ENCODE data around the gene OCA2.

The OCA2 gene

GRCh38 chr15:28107904-28108275 is 8.8 kb upstream of the OCA2 start:
- TF ChIP-seq CTCF (IDR thresholded peaks at IDR 0.05; ENCODE audit: low read length, missing control alignments), result no peak
- H3K4me3 ChIP-seq (replicated peaks; ENCODE audit: low read depth, low read length), result no peak overlapping the region
- DNase-seq (ENCODE audit: low read depth), result no peak

- DNase-seq (ENCODE audit: low read depth), result peak; percentile 32
- TF ChIP-seq CTCF (IDR thresholded peaks at IDR 0.05; ENCODE audit: low read length, missing control alignments), result no peak
- peak overlapping the region; percentile 60 for H3K4me3 ChIP-seq (replicated peaks; ENCODE audit: low read depth, low read length)
Observed at GRCh38 chr15:28107111-28107903, 8.2 kb upstream of the OCA2 start.

GRCh38 chr15:28106294-28107110 is 7.4 kb upstream of the OCA2 start:
- no peak for TF ChIP-seq CTCF (IDR thresholded peaks at IDR 0.05; ENCODE audit: low read length, missing control alignments)
- peak overlapping the region; percentile 60 for H3K4me3 ChIP-seq (replicated peaks; ENCODE audit: low read depth, low read length)
- DNase-seq (ENCODE audit: low read depth), result no peak

- no peak for TF ChIP-seq CTCF (IDR thresholded peaks at IDR 0.05; ENCODE audit: low read length, missing control alignments)
- no peak overlapping the region for H3K4me3 ChIP-seq (replicated peaks; ENCODE audit: low read depth, low read length)
- DNase-seq (ENCODE audit: low read depth), result no peak
Observed at GRCh38 chr15:28105793-28106192, 6.7 kb upstream of the OCA2 start.

- DNase-seq (ENCODE audit: low read depth), result no peak
- TF ChIP-seq CTCF (IDR thresholded peaks at IDR 0.05; ENCODE audit: low read length, missing control alignments), result no peak
- no peak overlapping the region for H3K4me3 ChIP-seq (replicated peaks; ENCODE audit: low read depth, low read length)
Observed at GRCh38 chr15:28105224-28105791, 6.2 kb upstream of the OCA2 start.

GRCh38 chr15:28104326-28104725 is 5.2 kb upstream of the OCA2 start:
- H3K4me3 ChIP-seq (replicated peaks; ENCODE audit: low read depth, low read length), result no peak overlapping the region
- no peak for TF ChIP-seq CTCF (IDR thresholded peaks at IDR 0.05; ENCODE audit: low read length, missing control alignments)
- no peak for DNase-seq (ENCODE audit: low read depth)

Data from fibroblast of pulmonary artery (primary cell).